ENCODE measurements around the gene CBFA2T3.

Gene CBFA2T3

DNA sequence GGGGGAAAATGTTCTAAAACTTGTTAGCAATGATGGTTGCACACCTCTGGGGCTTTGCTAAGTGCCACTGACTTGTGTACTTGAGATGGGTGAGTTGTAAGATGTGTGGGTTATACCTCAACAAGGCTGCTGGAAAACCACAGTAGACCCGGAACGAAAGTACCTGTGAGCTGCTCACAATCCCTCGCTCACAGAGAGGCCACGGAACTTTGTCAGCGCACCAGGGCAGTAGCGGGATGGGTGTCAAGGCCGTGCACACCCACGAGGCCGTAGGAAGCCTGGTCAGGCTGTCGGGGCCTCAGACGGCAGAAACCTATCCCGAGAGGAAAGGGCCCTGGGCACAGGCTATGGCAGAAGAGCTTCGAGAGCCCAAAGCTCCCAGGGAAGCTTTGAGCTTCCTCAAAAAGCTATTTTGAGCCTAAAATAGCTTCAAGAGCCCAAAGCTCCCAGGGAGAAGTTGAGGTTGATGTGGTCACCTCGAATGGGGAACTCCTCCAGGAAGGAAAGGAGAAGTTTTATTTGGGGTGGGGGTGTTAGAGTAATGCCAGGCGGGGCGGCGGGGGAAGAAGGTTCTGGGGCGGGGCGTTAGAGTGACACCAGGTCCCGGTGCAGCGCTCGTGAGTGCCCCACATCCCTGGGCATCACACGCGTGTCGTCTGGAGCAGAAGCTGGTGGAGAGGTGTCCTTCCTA, 19.0 kb downstream of the CBFA2T3 start:
- DNase-seq, result peak; percentile 87

DNA sequence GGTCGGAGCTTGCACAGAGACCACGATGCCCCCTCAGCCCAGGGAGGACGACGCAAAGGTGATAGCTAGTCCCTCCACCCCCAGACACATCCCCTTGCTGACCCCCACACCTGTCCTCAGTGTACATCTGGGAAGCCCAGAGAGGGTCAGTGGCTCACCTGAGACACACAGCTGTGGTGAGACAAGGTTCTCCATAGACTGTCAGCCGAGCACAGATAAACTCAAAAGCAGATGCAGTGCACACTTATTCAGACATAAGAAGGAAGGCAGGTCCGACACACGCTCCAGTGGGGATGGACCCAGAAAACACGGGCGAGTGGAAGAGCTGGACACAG, 19.6 kb downstream of the CBFA2T3 start:
- DNase-seq, result no peak

DNA sequence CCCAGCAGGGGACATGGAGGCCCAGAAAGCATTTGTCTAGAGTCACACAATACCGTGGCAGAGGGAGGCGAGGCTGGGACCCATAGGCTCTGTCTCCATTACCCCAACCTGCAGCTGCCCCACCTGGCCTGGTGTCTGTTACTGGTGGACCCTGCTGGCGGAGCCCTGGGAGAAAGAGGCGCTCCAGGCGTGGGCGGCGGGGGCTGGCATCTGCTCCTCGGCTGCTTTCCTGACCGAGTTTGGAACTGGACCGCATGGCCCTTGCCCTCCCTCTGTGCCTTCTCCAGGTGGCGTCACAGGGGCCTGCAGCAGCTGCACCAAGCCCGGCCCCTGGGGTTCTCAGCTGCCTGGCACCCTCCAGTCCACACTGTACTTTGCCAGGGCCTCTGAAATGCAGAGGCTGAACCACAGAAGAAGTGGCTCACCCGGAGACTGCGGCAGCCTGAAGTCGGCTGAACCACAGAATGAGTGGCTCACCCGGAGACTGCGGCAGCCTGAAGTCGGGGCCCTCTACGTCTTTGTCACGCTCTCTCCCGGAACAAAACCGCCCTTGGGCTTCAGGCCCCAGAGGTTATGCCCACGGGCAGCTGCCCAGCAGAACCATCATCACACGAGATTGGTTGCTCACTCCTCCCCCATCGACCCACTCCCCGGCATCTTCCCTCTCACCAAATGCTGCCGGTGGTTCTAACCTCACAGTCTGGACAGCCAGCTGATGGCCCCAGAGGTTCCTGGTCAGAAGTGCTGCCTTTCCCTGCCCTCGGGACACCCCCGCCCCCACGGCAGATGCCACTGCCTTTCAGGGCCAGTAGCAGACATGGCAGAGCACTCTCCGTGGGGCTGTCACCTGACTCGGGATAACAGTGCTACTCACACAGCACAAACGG, 20.2 kb downstream of the CBFA2T3 start:
- DNase-seq, result peak; percentile 55

DNA sequence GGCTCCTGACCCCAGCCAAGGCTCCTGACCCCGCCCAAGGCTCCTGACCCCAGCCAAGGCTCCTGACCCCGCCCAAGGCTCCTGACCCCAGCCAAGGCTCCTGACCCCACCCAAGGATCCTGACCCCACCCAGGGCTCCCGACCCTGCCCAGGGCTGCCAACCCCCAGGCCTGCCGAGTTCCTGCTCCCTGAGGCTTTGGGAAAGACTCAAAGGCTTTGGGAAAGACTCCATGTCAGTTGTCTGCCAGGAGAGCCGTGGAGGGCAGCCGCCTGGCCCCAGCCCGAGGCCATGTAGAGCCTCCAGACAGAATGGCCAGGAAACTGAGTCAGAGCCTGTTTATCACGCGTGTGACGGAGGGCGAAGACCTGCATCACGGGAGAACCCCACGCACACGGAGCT, 21.1 kb downstream of the CBFA2T3 start:
- DNase-seq, result no peak

DNA sequence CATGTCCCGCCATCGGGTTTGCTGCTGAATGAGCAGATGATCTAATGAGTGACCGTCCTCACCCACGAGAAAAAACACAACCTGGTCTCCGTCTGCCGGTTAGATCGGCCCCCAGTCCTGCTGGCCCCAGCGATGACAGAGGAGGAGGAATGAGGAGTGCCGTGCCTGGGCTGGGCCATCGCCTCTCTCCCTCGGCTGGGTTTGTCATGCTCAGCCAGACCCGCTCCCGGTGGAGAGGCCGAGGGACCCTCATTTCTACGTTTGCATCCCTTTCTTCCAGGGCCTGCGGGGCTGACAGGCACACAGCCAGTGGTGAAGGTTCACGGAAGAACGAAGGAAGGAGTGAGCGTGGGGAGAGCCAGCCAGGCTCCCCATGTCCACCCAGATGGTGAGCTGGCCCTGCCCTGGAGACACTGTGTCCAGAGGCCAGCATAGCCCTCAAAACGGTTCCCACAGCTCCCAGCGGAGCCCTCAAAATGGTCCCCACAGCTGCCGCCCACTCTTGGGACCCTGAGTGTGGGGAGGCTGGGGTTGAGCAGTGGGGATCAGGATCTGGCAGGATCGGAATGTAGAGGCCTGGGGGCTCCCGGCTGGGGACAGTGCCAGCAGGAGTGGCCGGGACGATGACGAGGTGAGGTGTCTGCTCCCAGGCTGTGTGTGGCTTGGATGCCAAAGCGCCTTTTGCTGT, 23.9 kb downstream of the CBFA2T3 start:
- no peak for DNase-seq

DNA sequence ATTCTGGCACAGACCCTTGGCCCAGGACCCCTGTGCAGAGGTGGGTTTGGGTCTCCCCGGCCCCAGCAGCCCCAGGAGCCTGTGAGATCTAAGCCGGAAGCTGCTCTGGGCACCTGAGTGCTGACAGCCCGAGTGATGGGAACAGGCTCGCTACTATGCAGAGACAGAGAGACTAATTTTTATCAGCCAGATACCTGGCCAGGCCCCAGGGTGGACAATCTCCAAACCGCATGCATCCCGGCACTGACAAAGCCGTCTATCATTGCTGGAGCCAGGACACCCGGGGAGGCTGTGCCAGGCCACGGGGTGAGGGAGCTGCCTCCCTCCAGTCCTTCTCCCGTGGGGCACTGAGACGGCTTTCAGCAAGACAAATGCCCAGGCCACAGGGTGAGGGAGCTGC, 25.0 kb downstream of the CBFA2T3 start:
- DNase-seq, result no peak

DNA sequence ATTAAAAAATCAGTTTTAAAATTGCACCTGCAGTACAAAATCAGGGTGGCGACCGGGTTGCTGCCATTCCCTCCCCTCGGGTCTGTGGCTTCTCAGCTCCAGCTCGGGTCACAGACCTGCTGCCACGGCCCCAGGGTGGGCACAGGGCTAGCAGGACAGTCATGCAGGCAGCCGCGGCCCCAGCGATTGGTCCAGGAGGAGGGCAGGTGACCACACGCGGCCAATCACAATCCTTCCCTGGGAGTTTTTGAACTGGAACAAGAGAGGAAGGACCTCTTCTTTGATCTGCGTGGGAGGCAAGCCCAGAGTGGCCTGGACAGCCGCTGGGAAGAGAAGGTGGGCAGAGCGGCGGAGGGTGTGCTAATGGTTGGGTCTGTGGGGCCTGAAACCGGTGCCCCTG, 25.5 kb downstream of the CBFA2T3 start:
- no peak for DNase-seq

DNA sequence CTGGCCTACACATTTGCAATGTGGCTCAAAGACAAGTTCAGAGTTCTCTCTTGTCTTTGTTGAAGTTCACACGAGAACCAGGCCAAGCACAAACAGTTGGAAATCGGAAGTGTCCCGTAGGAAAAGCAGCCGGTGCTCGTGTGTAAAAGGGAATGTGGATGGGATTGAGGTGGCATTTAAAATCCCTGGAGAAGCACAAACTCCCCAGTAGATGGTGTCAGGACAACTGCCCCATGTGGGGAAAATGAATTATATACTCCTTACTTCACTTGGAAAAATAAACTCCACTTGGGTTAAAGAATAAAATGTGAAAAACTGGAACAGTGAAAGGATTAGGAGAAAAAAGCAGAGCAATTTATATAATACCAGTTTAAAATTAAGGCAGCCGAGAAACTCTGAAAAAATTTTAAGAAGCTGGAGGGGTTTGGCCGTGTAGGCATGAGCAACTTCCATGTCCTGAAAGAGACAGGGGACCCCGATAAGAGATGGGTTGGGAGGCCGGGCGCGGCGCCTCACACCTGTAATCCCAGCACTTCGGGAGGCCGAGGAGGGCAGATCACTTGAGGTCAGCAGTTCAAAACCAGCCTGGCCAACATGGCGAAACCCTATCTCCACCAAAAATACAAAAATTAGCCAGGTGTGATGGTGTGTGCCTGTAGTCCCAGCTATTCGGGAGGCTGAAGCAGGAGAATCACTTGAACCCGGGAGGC, 28.1 kb downstream of the CBFA2T3 start:
- DNase-seq, result no peak

DNA sequence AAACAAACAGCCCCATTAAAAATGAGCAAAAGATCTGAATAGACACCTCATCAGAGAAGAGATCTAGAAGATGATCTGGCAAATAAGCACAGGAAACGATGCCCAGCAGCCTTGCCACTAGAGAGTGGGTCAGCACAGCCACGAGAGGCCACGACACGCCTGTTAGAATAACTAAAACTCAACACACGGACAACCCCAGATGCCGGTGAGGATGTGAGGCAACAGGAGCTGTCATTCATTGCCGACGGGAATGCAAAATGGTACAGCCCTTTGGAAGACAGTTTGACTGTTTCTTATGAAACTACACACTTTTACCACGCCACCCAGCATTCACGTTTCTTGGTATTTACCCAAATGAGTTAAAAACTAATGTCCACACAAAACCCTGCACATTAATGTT, 31.5 kb downstream of the CBFA2T3 start:
- no peak for DNase-seq

DNA sequence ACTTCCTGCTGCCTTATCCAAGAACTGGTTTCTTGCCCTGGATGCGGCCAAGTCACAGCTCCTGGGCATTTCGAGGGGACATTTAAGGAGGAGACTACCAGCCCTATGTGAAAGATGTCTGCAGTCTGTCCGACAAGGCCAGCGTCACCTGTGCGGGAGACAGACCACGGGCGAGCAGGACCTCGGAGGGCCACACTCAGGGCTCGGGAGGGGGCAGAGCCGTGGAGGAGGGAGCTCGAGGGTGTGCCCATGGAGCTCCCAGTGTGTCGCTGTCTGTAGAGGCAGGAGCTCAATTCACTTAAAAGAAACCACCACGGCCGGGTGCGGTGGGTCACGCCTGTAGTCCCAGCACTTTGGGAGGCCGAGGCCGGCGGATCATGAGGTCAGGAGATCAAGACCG, 33.3 kb downstream of the CBFA2T3 start:
- no peak for DNase-seq

DNA sequence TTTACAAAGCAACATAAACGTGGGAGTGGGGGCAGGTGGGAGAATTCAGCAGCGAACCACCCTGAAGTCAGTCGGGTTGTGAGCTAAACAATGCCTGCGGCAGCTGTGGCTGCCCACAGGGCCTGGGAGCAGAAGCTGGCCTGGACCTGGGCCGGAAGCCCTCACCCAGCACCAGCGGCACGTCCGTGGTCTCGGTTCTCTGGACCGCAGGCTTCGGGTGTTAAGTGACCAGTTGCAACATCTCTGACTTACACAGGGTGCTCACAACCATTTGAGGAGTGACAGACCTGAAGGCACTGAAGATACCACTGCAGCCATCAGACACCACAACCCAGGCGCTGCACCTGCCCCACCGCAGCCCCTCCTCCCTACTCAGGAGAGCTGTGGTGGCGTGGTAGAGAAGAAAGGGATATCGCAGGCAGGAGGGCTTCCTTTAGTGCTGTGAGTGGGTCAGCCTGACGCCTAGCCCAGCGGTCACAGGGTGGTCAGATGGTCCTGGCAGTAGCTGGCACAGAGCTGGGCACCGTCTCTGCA, 33.8 kb downstream of the CBFA2T3 start:
- no peak for DNase-seq

DNA sequence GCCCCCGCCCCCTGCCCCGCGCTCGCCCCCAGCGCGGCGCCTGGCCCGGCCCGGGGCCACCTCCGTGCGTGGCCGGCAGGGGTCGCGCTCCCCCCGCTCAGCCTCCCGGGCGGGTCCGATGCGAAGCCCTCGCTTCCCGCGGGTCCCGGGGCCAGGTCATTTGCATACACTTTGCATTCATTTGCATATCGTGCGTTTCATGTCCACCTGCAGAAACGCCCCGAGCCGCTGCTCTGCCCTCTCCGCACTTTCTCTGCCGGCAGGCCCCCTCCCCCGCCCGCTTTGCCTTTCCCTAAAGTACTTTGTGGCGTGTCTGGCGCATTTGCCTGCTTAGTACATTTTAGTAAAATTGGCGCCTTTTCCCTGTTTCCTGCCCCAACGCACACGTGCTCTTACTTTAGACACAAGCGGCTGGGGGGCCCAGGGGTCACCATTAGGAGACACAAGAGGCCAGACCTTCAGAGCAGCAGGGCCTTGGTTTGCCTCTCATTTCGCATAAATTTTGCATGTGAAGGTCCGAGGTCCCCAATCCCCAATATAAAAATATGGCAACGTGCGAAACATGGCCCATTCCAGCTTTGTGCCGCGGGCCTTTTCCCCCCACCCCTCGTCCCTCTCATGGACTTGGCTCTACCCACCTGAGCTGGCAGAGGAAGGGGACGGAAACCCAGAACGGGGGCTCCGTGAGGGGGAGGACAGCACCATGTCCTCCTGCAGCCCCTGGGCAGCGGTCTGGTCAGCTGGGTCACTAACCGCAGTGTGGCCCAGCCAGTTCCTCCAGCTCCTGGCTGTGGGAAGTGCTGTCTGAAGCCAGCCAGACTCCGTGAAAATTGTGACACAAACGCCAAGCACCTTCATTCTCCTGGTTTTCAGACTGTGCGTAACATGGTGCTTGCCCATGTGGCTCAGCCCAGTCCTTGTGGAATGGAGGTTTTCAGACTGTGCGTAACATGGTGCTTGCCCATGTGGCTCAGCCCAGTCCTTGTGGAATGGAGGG, 34.8 kb downstream of the CBFA2T3 start:
- DNase-seq, result peak; percentile 67

DNA sequence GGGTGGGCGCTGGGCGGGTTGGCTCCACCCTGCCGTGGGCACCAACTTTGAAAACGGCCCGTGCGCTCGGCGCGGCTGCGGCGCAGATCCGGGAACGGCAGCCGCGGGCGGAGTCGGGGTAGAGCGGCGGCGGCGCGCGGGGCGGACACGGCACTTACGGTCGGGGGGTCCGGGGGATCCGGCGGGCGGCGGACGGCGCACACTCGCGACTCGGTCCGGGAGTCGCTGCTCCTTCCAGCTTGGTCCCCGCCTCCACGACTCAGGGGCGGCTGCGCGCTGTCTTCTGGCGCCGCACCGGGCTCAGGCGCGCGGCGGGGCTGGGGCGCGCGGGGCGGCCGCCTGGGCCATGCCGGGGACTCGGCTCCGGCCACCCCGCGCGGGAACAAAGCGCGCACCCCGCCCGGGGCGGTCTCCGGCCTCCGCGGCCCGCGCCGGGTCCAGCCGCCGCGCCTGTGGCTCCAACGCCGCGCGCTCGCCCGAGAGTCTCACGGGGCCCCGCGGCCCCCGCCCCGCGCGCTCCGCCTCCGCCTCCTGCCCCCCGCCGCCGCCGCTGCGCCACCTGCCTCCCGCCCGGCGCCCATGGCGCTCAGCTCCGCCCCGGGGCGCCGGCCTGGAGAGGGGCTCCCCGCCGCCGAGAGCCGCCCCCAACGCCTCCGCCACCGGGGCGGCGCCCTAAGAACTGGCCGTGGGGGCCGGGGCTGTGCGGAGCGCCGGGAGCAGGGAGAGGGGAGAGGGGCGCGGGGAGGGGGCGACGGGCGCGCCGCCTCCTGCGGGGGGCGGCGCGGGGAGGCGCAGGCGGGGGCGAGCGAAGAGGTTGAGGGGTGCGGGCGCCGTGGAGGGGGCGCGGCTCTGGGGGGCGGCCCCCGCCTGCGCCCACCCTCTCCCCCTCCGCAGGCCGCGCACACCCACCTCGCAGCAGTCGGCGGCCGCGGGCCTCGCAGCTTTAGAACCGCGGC, 35.9 kb downstream of the CBFA2T3 start:
- no peak for DNase-seq

DNA sequence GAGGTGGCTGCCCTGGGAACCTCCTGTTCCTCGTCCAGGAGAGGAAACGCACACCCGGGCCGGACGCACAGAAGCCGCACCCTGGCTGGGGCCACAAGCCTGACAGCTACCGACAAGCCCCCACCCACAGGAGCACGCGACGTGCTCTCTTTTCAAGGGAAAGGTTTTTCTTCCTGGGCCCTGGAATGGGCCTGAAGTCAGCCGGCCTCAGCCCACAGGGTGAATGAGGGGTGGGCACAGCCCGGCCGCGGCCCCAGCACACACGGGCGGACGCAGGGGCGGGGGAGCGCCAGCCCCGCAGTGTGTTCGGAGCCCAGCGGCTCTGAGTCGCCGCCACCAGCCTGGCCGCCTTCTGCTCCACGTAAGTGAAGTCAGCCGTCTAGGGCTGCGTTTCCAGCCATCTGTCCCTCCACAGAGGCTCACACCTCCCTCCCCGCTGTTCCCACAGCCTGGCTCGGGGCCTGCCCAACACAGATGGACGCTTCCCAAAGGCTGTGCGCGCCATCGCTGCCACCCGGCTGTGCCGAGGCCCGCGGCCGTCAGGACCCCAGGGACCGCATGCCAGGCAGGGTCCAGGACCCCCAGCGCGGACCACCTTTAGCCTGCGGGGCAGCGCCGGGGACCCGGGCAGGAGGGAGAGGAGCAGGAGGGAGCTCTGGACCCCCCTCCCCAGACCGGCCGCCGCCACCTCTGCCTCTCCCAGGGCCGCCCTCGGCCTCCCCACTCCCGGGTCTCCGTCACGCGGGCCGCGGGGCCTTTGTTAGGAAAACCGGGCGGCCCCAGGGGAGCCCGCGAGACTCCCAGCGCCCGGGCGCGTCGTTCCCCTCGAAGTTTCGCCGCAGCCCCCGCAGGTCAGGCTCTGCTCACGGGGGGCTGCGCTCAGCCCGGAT, 36.8 kb downstream of the CBFA2T3 start:
- no peak for DNase-seq

DNA sequence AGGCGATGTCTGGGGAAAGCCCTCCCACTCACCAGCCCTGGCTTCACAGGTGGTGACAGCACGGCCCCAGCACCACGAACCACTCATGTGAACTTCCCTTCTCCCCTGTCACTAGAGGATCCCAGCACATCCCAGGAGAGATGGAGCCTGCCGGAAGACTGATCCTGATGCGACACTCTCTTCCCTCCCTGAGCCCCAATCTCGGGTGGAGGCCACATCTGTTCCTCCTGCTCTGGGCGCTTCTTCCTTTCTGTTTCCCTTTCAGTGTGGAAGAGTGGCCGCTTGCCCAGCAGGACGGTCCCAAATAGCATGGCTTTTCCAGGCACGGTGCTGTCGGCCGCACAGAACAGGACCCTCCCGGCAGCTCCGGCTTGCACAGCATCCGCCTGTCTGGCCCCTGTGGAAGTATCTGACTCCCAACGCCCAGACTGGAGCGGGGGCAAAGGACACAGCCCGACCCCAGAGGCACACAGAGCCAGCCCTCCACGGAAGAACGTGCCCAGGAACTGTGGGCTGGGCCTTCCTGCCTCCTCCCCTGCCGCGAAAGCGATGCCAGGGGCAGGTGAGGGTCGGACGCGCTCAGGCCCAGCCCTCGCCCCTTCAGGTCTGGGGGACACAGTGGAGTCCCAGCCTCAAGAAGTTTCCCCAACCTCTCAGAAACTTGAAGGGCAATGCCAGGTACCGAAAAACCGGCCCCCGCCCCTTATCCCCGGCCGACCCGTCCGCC, 37.6 kb downstream of the CBFA2T3 start:
- peak; percentile 68 for DNase-seq

DNA sequence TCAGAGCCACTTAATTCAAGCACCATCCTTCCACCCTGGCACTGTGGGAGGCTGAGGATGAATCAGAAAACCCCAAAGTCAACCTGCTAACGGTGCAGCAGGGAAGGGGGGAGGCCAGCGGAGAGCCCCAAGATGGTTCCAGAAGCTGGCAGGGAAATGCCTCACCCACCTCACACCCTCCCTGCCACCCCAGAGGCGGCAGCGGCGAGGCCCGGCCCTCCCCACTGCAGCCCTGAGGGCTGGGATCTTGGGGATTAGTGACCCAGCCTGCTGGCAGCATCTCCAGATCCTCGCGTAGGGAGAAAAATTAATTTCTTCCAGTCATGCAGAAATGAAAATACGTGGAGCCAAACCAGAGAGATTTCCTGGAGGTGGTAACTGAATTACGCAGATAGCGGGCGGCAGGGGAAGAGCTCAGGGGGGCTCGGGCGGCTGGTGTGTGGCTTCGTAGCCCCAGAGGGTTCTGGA, 38.2 kb downstream of the CBFA2T3 start:
- DNase-seq, result no peak

DNA sequence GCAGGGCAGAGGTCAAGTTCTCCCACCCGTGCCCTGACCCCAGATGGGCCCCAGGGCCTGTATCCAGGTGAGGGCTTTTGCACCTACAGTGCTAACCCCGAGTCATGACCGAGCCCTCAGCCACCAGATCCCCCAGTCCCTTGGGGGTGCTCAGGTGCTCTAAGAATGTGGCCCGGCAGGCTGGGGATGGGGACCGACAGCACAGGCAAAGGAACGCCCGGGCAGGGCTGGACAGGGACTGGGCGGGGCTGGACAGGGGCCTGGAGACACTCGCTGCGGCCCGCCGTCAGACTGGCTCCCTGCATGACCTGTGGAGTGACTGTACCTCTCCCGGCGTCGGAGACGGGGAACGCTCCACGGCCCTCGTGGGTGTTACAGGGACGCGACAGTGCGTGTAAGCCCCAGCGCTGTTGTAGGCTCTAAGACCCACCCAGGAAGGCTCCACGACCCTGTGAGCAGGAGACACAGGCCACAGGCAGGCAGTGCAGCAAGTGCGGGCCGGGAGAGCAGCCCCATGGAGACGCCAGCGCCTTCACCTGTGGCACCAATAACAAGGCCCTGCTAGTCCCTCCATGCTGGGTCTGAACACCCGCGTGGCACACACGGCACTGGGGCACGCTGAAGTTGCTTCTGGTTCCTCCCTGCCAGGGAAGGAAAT, 38.8 kb downstream of the CBFA2T3 start:
- no peak for DNase-seq

DNA sequence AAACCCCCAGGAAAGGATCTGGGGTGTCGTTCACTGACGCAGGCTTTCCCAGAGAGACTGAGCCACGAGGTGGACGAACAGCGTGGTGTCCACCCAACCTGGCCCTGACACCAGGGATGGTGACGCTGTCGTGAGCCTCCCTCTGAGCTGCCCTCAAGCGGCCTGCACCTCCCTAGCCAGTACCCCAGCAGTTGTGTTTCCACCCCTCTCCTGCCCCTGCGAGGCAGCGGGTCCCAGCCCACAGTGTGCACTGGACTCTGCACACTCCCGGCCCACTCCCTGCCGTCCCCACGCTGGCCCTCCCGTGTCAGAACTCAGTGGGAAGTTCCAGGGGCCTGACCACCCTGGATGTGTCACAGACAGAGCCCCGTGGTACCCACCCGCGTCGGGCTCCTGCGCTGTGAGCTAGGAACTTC, 39.8 kb downstream of the CBFA2T3 start:
- DNase-seq, result no peak

All from suppressor macrophage treated with lipopolysaccharide for 4 hours (primary cell).